MCF 10A (cell line): ENCODE results near the gene SEMA7A. TPM values are rescaled to one million over a fixed set of nuclear protein-coding genes. Genes with fewer than 3 reads are reported as not detected.

Experiments used
- BruUV-seq: library from RNA; stranded (reverse); fragments of 400-500 nt; replicated peaks from 2 replicates; lab custom pipeline; 2021; lab: Mats Ljungman, UMichigan
- CTCF ChIA-PET: fragments of 300-600 bp; sonication (Branson Sonifier 250); formaldehyde crosslinking; extraction: SDS; loops from one replicate; lab custom pipeline; 2021; ENCODE audit warnings: antibody characterized with exemption, inconsistent platforms; lab: Yijun Ruan, JAX
- POLR2A ChIA-PET: fragments of 300-600, 350-650 bp; sonication (Branson Sonifier 250); formaldehyde crosslinking; extraction: SDS; loops from one replicate; lab custom pipeline; 2020; ENCODE audit warnings: antibody characterized with exemption, inconsistent platforms; lab: Yijun Ruan, JAX
- DNase-seq: peaks from one replicate; pipeline ENCODE4 v3.0.0-alpha.2; 2018; ENCODE audit not compliant: unreplicated experiment
- H3K27ac Mint-ChIP-seq: one replicate; pipeline ENCODE4 v1.8.0; 2022; ENCODE audit warnings: mild to moderate bottlenecking, low read depth, mixed read lengths; ENCODE audit not compliant: unreplicated experiment
- H3K27me3 Mint-ChIP-seq: one replicate; pipeline ENCODE4 v1.8.0; 2022; ENCODE audit warnings: mixed read lengths; ENCODE audit not compliant: insufficient read depth, unreplicated experiment
- H3K36me3 Mint-ChIP-seq: one replicate; pipeline ENCODE4 v1.8.0; 2022; ENCODE audit warnings: mild to moderate bottlenecking, moderate library complexity, mixed read lengths; ENCODE audit not compliant: insufficient read depth, unreplicated experiment
- H3K4me1 Mint-ChIP-seq: one replicate; pipeline ENCODE4 v1.8.0; 2022; ENCODE audit warnings: mixed read lengths; ENCODE audit not compliant: insufficient read depth, unreplicated experiment
- H3K4me3 Mint-ChIP-seq: one replicate; pipeline ENCODE4 v1.8.0; 2022; ENCODE audit warnings: mild to moderate bottlenecking, moderate library complexity, mixed read lengths; ENCODE audit not compliant: unreplicated experiment
- H3K9me3 Mint-ChIP-seq: one replicate; pipeline ENCODE4 v1.8.0; 2022; ENCODE audit warnings: mixed read lengths; ENCODE audit not compliant: unreplicated experiment
- CTCF ChIP-seq: fragments of 200-600 bp; IDR thresholded peaks from one replicate; pipeline ENCODE4 v1.8.0; 2022; ENCODE audit warnings: antibody characterized with exemption, mild to moderate bottlenecking; ENCODE audit not compliant: unreplicated experiment
- intact Hi-C: fragments of 100-400 bp; cut with micrococcal nuclease; formaldehyde crosslinking; loops from 2 replicates; pipeline ENCODE4 v1.14.1; 2022
- total RNA-seq: library from RNA; stranded (reverse); gene quantifications from 2 replicates; pipeline ENCODE4 v1.2.3, GENCODE V29; 2022

Gene SEMA7A
- total RNA-seq, 1 experiment from 2014 or later = 1.6 TPM

- H3K9me3 Mint-ChIP-seq = no peaks in the 10 kb centered on the region
- TF ChIP-seq CTCF = no peak
- BruUV-seq = no TSS peak
- intact Hi-C loops = no loop called here
- H3K27ac Mint-ChIP-seq = no peak overlapping the region
- H3K36me3 Mint-ChIP-seq = no peaks in the 10 kb centered on the region
- CTCF ChIA-PET = interaction anchor here (0.6 to 1.0 kb wide), 3 partner anchors 25 to 313 kb away, joined by 3 to 4 read pairs (median 3); no protein-coding TSS in a partner anchor
- POLR2A ChIA-PET = no interaction called here
- DNase-seq = no peak
- H3K4me1 Mint-ChIP-seq = peaks cover 30% of the 10 kb centered on the region
- no peaks in the 10 kb centered on the region for H3K27me3 Mint-ChIP-seq
- no peak overlapping the region for H3K4me3 Mint-ChIP-seq
Observed at GRCh38 chr15:74399100-74399499, 34.7 kb downstream of the SEMA7A start.

GRCh38 chr15:74398183-74398582 is 35.6 kb downstream of the SEMA7A start:
- no peaks in the 10 kb centered on the region for H3K36me3 Mint-ChIP-seq
- no peak overlapping the region for H3K4me3 Mint-ChIP-seq
- H3K27me3 Mint-ChIP-seq = no peaks in the 10 kb centered on the region
- ChIA-PET POLR2A (no interaction called here), CTCF (interaction anchor here (0.7 to 1.1 kb wide), 2 partner anchors 24 to 166 kb away, joined by 3 read pairs; no protein-coding TSS in a partner anchor)
- no TSS peak for BruUV-seq
- no peak for DNase-seq
- peaks cover 30% of the 10 kb centered on the region for H3K4me1 Mint-ChIP-seq
- intact Hi-C loops = no loop called here
- no peak for TF ChIP-seq CTCF
- no peaks in the 10 kb centered on the region for H3K9me3 Mint-ChIP-seq
- H3K27ac Mint-ChIP-seq = no peak overlapping the region

- intact Hi-C loops = no loop called here
- ChIA-PET POLR2A (interaction anchor here (0.7 kb wide), 1 partner anchor 43 kb away, joined by 3 read pairs; no protein-coding TSS in a partner anchor), CTCF (interaction anchor here (0.8 to 1.1 kb wide), 4 partner anchors 12 to 41 kb away, joined by 3 to 5 read pairs (median 4); no protein-coding TSS in a partner anchor)
- no TSS peak for BruUV-seq
- no peak for DNase-seq
- Mint-ChIP-seq H3K9me3 (no peaks in the 10 kb centered on the region), H3K27ac (peak overlapping the region; percentile 82), H3K36me3 (no peaks in the 10 kb centered on the region), H3K4me1 (peaks cover 35% of the 10 kb centered on the region), H3K4me3 (no peak overlapping the region), H3K27me3 (no peaks in the 10 kb centered on the region)
- TF ChIP-seq CTCF = no peak
Observed at GRCh38 chr15:74397239-74398068, 36.3 kb downstream of the SEMA7A start.
